ENCODE measurements around the gene SLC3A2.
A peak's percentile ranks its signal among the peaks of the same experiment; 100 is the strongest.
"Not testable (repeated sequence)": the region's sequence is repeated elsewhere in the genome, so short reads cannot be mapped to it uniquely, and the experiment has no call there.

Gene SLC3A2

DNA sequence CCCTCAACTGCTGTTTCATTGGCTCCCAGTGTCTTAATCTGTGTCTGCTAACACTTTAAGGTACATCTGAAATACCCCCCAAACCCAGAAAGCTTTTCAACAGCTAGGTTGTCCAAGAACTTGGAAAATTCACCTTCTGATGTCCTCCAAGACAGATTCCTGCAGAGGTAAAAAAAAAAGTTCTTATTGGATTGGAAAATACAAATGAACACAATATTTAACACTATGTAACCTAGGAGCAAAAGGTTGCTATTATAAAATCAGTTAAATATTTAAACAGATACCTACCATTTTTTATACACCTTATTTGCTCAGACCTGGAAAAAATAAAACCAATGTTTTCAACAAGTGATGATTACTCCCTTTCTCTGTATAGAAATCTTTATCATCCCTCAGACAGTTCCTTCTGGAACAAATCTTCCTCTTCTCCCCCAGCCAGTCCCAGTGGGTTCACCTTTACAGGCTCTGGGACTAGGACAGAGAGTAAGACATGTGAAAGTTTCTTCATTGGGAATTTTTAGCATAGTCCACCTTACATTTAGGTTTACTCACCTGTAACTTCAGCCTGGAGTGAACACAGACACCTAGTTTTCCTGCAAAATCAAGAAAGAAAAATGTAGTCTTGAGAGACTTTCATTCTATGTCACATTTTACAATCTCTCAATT, 28.0 kb upstream of the SLC3A2 start:
- DNase-seq, result no peak

DNA sequence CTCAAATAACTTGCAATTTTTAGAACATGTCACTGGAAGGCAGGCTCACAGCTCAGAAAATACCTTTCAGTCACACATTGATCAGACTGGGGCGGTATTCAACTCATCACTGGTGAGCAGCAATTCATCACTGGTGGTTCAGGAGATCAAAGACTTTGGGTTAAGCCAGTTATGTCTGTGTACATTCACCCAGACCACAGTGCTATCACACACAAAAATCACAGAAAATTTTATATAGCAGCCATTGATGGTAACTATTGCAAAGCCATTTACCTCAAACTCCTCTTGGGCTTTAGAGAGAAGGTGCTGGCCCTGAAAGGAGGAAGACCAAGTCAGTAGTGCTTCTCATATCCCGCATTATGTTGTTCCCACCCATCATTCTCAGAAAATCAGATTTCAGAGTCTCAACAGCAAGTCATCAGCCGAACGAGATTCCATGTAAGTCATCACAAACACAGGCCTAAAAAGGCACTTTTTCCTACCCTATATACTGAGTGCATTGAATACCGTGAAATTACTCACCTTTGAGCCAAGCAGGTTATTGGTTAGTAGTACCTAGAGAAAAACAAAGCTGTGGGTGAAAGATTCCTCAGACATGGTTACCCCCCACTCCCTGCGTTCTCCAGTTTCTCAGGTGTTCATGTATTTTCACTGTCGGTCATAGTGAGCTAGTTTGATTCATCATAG, 27.3 kb upstream of the SLC3A2 start:
- peak in 2 of 5 experiments; percentile 35 to 78 for DNase-seq

DNA sequence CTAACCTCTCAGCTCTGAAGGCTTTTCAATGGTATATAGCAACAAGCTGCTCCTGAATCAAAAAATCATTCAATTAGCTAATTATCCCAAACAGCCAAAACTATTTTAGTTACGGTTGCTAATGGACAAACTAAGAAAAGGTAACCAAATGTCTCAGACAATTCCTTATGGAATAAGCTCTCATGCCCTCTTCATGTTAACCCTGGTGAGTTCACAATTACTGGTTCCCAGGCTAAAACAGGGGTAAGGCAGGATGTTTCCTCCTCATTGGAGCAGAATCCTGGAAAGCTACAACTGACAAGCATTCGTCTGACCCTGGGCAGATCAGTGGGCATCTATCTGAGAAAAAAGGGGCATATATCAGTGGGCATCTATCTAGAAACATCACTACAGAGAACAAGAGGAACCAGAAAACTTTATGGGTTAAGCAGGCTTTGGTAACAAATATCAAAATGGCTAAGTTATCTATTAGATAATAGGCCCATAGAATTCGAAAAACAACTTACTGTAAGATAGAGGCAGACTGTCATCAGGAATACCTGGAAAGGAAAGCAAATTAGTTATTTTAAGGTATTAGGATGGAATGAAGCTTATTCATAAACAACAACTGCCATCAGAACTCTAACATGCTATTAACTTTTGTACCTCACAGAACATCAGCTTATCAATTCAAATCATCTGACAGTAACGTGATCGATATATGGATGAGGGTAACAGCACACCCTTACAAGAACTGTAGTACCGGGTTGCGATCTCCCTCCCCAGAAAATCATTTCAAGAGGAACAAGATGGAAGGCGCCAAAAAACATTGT, 26.5 kb upstream of the SLC3A2 start:
- peak in 1 of 5 experiments; percentile 44 for DNase-seq

DNA sequence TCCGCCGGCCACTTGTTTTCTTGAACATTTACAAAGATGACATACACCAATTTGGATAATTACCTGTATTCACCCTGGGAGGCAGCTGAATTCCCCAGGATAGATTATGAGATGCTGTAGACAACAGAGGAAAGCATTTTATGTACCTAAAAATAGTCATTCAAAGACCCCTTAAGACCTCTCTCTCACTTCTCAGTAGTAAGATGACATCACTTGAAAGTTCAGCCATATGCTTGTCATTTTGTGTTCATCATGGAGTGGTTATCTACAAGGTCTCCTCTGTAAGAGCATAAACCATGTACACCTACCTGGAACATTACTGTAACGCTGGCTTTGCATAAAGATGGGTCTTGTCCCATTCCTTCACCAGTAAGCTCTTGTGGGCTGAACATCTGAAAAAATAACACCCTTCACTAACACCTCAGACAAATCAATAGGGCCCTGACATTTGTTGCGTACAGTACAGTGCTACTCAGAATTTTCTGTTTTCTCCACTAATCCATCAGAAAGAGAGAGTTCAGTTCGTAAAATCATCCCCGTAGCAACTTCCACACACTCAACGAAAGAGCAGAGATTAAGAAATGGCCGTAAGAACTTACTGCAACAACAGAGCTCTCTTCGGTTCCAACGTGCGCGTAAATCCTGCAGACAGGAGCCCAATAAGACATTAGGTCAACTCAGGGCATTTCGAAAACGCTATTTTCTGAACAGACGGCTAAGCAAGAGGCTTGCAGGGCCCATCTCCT, 25.7 kb upstream of the SLC3A2 start:
- peak in 1 of 5 experiments; percentile 42 for DNase-seq

DNA sequence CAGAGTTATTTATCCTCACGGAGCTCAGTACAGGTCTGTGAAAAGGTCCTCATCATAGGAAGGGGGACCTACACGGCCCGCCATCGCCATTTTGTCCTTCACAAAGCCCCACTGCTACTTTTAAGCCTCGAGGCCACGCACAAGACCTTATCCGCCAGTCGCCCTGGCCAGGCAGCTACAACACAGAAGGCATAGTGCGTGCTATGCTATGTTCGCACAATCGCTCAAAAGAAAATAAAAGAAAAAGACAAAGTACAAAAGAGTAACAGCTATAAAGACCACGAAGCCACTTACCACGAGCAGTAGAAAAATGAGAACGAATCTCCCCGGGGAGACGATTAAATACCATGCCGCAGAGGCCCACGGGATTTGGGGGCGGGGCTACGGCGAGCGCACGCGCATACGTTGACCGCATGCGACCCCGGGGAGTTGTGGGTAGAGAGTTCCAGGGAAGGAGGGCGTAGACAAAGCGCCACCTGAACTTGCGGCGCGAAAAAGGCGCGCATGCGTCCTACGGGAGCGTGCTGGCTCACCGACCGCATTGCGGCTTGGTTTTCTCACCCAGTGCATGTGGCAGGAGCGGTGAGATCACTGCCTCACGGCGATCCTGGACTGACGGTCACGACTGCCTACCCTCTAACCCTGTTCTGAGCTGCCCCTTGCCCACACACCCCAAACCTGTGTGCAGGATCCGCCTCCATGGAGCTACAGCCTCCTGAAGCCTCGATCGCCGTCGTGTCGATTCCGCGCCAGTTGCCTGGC, 24.9 kb upstream of the SLC3A2 start:
- DNase-seq, result peak; percentile 93 to 99 (median 97)

DNA sequence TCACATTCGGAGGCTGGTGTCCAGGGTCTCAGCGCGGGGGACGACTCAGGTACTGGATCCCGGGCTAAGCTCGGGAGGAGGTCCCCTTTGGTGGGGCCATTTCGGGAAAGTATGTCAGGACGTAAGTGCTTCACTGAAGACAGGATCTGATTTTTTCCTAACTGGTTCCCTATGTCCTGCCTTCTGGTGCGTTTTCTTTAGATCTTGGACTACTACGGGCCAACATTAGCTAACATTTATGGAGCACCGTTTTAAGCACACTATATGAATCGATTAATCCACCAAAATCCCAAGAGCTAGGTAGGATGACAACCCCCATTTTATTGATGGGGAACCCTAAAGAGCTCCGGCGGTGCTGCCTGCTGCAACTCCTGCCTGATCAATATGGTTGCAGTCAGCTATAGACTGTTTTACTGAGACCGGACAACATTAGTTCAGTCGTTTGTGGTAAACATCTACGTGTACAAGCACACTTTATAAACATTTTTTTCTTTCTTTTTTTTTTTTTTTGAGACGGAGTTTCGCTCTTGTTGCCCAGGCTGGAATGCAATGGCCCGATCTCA, 24.3 kb upstream of the SLC3A2 start:
- DNase-seq, result peak in 1 of 5 experiments; percentile 67

DNA sequence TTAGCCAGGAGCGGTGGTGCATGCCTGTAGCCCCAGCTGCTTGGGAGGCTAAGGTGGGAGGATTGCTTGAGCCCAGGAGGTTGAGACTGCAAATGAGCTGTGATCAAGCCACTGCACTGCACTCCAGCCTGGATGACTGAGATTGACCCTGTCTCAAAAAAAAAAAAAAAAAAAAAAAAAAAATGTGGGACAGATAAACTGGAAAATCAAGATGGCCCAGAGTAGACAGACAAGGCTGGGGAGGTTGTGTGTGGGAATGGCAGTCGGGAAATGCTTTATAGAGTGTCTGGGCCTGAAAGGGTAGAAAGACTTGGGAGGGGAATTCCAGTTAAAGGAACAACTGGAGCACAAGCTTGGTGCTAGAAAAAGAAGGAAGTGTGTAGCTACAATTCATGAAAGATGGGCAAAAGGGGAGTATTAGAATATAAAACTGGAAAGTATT, 23.1 kb upstream of the SLC3A2 start:
- no peak for DNase-seq

DNA sequence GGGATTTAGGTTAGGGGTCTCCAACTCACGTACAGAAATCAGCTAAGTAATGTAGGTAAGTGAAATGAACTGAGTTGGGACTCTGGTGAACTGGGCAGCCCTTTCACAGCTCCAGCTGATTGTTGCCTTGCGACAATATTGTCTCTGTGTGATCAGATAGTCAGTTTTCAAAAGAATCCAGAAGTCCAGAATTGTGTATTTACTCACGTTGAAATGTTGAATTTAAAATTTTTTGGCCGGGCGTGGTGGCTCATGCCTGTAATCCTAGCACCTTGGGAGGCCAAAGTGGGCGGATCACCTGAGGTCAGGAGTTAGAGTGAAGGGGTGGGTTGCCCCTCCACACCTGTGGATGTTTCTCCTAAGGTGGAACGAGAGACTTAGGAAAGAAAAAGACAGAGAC, 22.5 kb upstream of the SLC3A2 start:
- no peak for DNase-seq

DNA sequence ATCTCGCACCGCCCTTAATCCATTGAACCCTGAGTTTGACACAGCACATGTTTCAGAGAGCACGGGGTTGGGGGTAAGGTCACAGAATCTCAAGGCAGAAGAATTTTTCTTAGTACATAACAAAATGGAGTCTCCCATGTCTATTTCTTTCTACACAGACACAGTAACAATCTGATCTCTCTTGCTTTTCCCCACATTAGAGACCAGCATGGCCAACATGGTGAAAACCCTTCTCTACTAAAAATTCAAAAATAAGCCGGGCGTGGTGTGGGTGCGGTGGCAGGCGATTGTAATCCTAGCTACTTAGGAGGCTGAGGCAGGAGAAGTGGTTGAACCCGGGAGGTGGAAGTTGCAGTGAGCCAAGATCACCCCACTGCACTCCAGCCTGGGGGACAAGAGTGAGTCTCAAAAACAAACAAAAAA, 21.4 kb upstream of the SLC3A2 start:
- DNase-seq, result not testable (repeated sequence)

DNA sequence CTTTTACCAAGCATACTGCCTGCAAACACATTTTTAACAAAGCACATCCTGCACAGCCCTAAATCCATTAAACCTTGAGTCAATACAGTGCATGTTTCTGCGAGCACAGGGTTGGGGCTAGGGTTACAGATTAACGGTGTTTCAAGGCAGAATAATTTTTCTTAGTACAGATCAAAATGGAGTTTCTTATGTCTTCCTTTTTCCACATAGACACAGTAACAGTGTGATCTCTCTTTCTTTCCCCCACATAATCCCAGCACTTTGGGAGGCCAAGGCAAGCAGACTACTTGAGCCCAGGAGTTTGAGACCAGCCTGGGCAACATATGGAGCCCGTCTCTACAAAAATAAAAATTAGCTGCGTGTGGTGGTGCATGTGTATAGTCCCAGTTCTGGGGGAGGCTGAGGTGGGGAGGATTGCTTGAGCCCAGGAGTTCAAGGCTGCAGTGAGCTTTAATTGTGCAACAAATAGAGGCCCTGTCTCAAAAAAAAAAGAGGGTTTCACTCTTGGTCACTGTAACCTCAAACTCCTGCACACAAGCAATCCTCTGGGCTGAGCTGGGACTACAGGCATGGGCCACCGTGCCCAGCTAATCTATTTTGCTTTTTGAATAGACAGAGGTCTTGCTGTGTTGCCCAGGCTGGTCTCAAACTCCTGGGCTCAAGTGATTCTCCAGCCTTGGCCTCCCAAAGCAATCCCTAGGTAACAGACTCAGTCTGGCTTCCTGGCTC, 19.7 kb upstream of the SLC3A2 start:
- peak in 1 of 5 experiments; percentile 71 for DNase-seq

DNA sequence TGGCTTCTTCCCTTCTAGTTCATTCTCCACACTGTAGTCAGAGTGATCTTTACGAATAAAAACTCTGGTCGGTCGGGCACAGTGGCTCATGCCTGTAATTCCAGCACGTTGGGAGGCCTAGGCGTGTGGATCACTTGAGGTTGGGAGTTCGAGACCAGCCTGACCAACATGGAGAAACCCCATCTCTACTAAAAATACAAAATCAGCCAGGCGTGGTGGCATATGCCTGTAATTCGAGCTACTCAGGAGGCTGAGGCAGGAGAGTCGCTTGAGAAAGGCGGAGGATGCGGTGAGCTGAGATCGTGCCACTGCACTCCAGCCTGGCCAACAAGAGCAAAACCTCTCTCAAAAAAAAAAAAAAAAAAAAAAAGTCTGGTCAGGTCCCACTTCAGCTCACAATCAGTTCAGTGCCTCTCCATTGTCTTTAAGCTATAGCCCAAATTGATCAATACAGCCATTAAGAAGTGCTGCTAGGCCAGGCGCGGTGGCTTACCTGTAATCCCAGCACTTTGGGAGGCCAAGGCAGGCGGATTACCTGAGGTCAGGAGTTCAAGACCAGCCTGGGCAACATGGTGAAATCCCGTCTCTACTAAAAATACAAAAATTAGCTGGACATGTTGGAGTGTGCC, 19.0 kb upstream of the SLC3A2 start:
- not testable (repeated sequence) for DNase-seq

DNA sequence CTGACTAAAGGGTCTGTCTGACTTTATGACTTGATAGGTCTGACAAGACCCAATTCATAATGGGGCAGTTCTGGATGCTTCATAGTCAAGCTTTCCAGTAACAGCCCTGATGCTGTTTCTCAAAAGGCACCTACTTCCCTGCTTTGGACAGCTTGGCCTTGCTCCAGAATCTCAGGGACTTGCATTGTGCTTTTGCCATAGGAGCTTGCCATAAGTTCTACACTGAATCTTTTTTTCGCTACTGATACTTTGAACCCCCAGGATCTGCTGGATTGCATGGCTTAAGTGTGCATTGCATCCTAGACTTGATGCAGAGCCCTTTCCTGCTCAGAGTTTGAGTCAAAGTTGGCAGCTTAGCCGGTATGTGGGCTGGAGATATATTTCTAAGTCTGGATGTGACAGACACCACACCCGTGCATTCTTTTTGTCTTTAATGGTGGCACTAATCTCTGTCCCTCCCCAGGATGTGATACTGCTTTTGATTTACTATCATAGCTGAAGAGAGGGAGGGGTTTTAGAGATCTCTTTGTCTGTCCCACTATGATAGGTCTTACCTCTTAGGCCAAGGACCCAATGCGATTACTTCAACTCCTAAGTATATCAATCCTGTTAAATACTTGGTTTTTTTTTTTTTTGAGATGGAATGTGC, 16.9 kb upstream of the SLC3A2 start:
- DNase-seq, result no peak

DNA sequence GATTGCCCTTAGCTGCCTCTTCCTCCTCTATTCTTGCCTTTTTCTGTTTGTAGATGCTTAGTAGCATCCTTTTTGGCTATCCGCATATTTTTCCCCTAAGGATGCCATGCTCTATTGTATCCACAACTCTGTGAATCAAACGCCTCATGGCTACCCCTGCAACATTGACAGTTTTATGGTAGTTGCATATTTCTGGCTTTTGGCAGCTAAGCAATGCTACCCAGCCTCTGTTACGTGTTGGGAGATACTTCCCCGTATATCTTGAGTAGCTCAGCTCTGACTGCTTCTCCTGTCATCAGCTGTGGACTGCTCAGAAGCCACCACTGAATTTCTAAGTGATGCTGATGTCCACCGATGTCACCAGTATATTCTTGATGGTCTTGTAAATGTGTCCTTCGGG, 15.1 kb upstream of the SLC3A2 start:
- no peak for DNase-seq

DNA sequence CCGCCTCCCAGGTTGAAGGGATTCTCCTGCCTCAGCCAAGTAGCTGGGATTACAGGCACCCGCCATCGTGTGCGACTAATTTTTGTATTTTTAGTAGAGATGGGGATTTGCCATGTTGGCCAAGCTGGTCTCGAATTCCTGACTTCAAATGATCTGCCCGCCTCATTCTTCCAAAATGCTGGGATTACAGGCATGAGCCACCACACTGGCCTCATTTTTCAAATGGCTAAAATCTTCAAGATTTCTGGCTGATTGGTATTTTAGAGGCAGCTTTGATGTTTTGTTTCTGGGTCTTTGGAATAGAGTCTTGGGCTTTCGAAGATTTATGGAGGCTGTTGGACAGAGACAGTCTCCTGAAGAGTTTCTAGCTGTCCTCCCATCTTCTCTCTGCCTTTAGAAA, 5.8 kb upstream of the SLC3A2 start:
- DNase-seq, result no peak

DNA sequence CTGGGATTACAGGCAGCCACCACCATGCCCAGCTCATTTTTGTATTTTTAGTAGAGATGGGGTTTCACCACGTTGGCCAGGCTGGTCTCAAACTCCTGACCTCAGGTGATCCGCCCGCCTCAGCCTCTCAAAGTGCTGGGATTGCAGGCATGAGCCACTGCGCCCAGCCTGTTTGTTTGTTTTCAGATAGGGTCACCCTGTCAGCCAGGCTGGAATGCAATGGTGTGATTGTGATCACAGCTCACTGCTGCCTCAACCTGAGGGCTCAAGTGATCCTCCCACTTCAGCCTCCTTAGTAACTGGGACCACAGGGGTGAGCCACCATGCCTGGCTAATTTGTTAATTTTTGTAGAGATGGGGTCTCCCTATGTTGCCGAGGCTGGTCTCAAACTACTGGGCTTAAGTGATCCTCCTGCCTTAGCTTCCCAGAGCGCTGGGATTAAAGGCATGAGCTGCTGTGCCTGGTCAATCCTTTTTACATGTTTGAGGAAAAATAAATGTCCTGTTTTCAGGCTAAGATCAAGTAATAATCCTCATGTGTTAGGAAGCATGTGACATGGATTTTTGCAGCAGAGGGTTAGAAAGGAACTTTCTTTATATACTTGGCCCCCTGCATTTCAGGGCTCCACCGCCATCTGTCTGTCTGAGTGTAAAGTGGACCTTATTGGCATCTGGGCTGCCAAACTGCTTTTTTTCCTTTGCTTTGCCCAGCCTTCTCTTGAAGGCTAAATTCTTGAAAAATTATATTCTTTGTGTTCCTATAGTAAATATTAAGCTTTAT, 4.8 kb upstream of the SLC3A2 start:
- no peak for DNase-seq

DNA sequence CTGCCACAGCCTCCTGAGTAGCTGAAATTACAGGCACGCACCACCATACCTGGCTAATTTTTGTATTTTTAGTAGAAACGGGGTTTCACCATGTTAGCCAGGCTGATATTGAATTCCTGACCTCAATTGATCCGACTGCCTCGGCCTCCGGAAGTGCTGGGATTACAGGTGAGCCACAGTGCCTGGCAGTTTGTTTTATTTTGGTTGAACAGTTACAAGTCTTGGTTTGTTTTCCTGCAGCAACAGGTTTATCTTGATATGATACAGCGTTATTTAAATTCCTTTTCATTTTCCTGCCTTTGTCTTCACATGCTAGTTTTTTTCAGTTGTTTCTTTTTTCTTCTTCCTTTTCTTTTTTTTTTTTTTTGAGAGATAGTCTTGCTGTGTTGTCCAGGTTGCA, 4.0 kb upstream of the SLC3A2 start:
- DNase-seq, result no peak

DNA sequence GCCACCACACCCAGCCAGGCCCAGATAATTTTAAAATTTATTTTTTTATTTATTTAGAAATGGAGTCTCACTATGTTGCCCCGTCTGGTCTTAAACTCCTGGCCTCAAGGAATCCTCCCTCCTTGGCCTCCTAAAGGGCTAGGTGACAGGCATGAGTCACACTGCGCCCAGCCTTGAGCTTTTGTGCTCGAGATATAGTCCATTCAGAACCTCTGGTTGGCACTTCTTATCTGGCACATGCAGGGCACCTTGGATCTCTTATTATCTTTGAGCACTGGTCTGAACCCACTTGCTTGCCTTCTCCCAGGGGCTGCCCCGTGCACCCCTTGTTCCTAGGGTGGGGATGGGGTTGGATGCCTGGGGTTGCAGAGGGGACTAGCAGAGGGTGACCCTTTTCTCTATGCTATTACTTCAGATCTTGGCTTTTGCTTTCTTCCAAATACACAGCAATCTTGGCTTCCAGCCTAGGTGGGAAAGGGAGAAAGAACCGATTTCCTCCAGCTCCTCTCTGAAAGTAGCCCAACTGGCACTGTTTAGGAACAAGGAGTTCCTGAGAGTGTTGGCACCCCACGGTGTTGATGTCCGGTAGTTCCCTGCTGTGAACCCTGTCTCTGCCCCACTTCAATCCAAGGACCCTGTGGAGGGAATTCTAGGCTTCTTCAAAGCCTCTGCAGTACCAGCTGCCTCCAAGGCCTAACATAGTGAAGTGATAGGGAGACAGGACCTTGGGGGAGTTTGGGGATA, 1.3 kb upstream of the SLC3A2 start:
- DNase-seq, result no peak

DNA sequence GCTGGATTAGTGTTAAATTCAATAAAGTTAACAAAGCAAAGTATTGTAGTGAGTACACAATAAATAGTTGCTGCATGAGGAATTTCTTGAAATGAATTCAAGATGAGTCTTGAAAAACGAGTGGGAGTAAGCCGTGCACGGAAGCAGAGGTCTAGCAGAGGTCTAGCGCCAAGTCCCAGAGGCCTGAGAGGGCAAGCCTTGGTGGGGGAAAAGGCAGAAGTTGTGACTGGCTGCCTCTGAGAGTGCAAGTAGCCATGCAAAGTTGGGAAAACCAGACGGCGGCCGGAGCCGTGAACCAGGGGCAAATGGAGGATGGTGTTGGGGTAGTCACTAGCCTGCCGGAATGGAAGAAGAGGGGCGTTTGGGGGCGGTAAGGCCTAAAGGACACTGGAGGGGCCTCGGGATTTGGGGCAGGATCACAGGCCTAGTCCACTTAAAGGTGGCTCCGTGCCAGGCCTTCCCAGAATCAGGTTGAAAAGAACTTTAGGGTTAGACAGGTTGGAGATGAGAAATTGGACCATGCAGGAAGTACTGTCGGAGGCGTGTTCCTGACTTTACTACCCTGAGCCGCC, 379 bp upstream of the SLC3A2 start:
- DNase-seq, result peak in 2 of 5 experiments; percentile 5 to 13

Measured in T-helper 2 cell (primary cell).